ENCODE measurements around the gene FTHL17.

DNA sequence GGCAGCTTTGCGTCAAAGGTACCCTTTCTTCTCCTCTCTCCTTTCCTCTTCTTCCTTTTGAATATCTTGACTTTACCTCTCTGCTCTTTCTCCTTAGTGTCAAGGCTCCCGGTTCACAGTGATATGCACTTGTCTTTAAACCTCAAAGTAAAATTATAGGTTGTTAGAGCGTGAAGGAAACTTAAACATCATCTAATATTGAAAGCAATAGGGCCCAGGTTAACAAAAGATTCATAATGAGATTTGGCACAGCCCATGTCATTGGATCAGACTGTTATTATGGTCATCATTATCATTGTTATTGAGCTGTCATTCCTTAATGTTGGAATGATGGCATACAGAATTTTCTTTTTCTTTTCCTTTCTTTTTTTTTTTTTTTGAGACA is 32.5 kb downstream of the FTHL17 start:
- TF ChIP-seq, protein P1, sequence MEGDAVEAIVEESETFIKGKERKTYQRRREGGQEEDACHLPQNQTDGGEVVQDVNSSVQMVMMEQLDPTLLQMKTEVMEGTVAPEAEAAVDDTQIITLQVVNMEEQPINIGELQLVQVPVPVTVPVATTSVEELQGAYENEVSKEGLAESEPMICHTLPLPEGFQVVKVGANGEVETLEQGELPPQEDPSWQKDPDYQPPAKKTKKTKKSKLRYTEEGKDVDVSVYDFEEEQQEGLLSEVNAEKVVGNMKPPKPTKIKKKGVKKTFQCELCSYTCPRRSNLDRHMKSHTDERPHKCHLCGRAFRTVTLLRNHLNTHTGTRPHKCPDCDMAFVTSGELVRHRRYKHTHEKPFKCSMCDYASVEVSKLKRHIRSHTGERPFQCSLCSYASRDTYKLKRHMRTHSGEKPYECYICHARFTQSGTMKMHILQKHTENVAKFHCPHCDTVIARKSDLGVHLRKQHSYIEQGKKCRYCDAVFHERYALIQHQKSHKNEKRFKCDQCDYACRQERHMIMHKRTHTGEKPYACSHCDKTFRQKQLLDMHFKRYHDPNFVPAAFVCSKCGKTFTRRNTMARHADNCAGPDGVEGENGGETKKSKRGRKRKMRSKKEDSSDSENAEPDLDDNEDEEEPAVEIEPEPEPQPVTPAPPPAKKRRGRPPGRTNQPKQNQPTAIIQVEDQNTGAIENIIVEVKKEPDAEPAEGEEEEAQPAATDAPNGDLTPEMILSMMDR (IDR thresholded peaks at IDR 0.05): no peak
- no peak for TF ChIP-seq POLR2A (IDR thresholded peaks at IDR 0.05)
